Hepatocyte (in vitro differentiated cells): ENCODE data around the gene HRK. TPM values are rescaled to one million over a fixed set of nuclear protein-coding genes. Genes with fewer than 3 reads are reported as not detected.
A peak's percentile ranks its signal among the peaks of the same experiment; 100 is the strongest.

Experiments used
- DNase-seq: peaks from one replicate; pipeline ENCODE4 v3.0.0-alpha.2; 2016; ENCODE audit warnings: low spot score
- H2AFZ ChIP-seq: fragments of 200-600 bp; sonication (generic); 2 replicates; pipeline ENCODE4 v1.6.0; 2016; ENCODE audit warnings: antibody characterized with exemption, mild to moderate bottlenecking
- H3K27ac ChIP-seq: fragments of 200-600 bp; sonication (generic); 2 replicates; pipeline ENCODE4 v1.5.1; 2016; ENCODE audit warnings: mild to moderate bottlenecking
- H3K27me3 ChIP-seq: fragments of 200-600 bp; sonication (generic); 2 replicates; pipeline ENCODE4 v1.6.1; 2016
- H3K36me3 ChIP-seq: fragments of 200-600 bp; sonication (generic); replicated peaks from 2 replicates; pipeline ENCODE4 v1.5.1; 2016; ENCODE audit warnings: low read depth; ENCODE audit not compliant: insufficient read depth
- H3K4me1 ChIP-seq: fragments of 200-600 bp; sonication (generic); 2 replicates; pipeline ENCODE4 v1.5.1; 2016; ENCODE audit warnings: mild to moderate bottlenecking, moderate library complexity; ENCODE audit not compliant: insufficient read depth
- H3K4me2 ChIP-seq: fragments of 200-600 bp; sonication (generic); 2 replicates; pipeline ENCODE4 v1.6.0; 2016
- H3K4me3 ChIP-seq: fragments of 200-600 bp; sonication (generic); 2 replicates; pipeline ENCODE4 v1.5.1; 2016; ENCODE audit warnings: mild to moderate bottlenecking
- H3K79me2 ChIP-seq: fragments of 200-600 bp; sonication (generic); 2 replicates; pipeline ENCODE4 v1.6.0; 2017; ENCODE audit warnings: mild to moderate bottlenecking
- H3K9me2 ChIP-seq: fragments of 200-600 bp; sonication (generic); replicated peaks from 2 replicates; pipeline ENCODE4 v1.6.0; 2017; ENCODE audit warnings: mild to moderate bottlenecking; ENCODE audit not compliant: insufficient read depth
- H3K9me3 ChIP-seq: fragments of 200-600 bp; sonication (generic); 2 replicates; pipeline ENCODE4 v1.5.1; 2016; ENCODE audit warnings: low read depth, mild to moderate bottlenecking
- H4K20me1 ChIP-seq: fragments of 200-600 bp; sonication (generic); 2 replicates; pipeline ENCODE4 v1.6.0; 2016; ENCODE audit warnings: mild to moderate bottlenecking; ENCODE audit not compliant: insufficient read depth, poor library complexity, severe bottlenecking
- CTCF ChIP-seq: fragments of 200-600 bp; sonication (generic); IDR thresholded peaks from 2 replicates; pipeline ENCODE4 v1.5.1; 2016; ENCODE audit warnings: antibody characterized with exemption, mild to moderate bottlenecking; ENCODE audit not compliant: poor library complexity
- EZH2 ChIP-seq: fragments of 200-600 bp; sonication (generic); IDR thresholded peaks from 2 replicates; pipeline ENCODE4 v1.6.1; 2016; ENCODE audit warnings: antibody characterized with exemption, mild to moderate bottlenecking, borderline replicate concordance
- EZH2phosphoT487 ChIP-seq: fragments of 200-600 bp; sonication (generic); IDR thresholded peaks from one replicate; pipeline ENCODE4 v1.6.1; 2018; ENCODE audit warnings: antibody characterized with exemption, mild to moderate bottlenecking, low read depth, moderate library complexity; ENCODE audit not compliant: unreplicated experiment, severe bottlenecking
- WGBS: methylation state at CpG from one replicate; pipeline ENCODE4 v1.1.6; 2016; ENCODE audit warnings: low lambda C conversion rate; ENCODE audit errors: missing lambda C conversion rate; 5-methylcytosine and 5-hydroxymethylcytosine counted together
- polyA plus RNA-seq: library from polyadenylated mRNA; unstranded; fragments of >200 nt; fragmentation: Nextera tagmentation; extraction: Ambion mirVana; gene quantifications from 2 replicates; pipeline ENCODE4 v1.2.1, GENCODE V29; 2016
- total RNA-seq: library from RNA; depleted of rRNA; stranded (reverse); fragments of >200 nt; gene quantifications from 2 replicates; pipeline ENCODE4 v1.2.3, GENCODE V29; 2014

The HRK gene
- total and polyA plus RNA-seq, 2 experiments from 2014 or later, result 0.18 TPM; not detected in 1

GRCh38 chr12:116882742-116883141 lies 1.5 kb upstream of the HRK start:
- DNase-seq, result no peak
- H3K27me3 ChIP-seq, result peaks cover 71% of the 10 kb centered on the region

DNA sequence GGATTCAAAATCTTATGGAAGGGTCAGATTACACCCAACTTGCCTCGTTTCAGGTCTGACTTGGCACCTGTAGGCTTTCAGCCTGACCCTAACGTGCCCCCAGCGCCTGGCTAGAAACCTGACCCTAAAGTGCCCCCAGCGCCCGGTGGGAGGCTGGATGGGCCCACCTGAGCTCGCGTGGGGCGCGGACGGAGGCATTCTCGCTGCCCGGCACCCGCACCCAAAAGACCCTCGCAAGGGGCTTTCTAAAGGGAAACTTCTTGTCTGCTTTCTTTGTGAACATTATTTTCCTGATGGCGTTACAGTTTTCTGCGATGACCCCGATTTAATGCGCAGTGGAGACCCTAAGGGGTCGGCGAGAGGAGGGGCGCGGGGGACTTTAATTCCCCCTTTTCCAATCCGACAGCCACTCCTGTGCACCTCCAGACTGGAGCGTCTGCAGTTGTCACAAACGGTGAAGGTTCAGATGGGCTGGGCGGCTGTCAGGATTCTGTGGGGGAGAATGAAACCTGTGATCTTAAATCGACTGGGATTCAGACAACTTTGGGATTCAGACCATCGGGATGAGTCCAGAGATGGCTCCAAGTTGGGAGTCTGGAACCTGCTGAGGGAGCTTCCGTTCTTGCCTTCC lies 751 bp upstream of the HRK start:
- Histone ChIP-seq H3K79me2 (no peaks in the 10 kb centered on the region), H3K27ac (no peak overlapping the region), H2AFZ (no peak overlapping the region), H3K9me2 (no peaks in the 10 kb centered on the region), H3K4me3 (no peak overlapping the region), H3K27me3 (peaks cover 75% of the 10 kb centered on the region), H4K20me1 (no peaks in the 10 kb centered on the region), H3K4me1 (peaks cover 28% of the 10 kb centered on the region), H3K4me2 (peak overlapping the region; percentile 96), H3K36me3 (no peaks in the 10 kb centered on the region), H3K9me3 (no peaks in the 10 kb centered on the region)
- 3% methylated on average over 29 of the region's 29 CpGs for WGBS
- no peak for DNase-seq
- TF ChIP-seq EZH2phosphoT487 (no peak), EZH2 (peak; percentile 67)

More at GRCh38 chr12:116882742-116883141, 1.5 kb upstream of the HRK start:
- Histone ChIP-seq H3K27ac (no peak overlapping the region), H3K4me1 (peaks cover 28% of the 10 kb centered on the region), H3K4me3 (no peak overlapping the region), H3K79me2 (no peaks in the 10 kb centered on the region), H3K9me3 (no peaks in the 10 kb centered on the region), H2AFZ (no peak overlapping the region), H3K4me2 (no peak overlapping the region), H4K20me1 (no peaks in the 10 kb centered on the region), H3K9me2 (no peaks in the 10 kb centered on the region), H3K36me3 (no peaks in the 10 kb centered on the region)
- TF ChIP-seq CTCF (no peak), EZH2phosphoT487 (no peak), EZH2 (no peak)
- WGBS, result 33% methylated on average over 6 of the region's 6 CpGs

DNA sequence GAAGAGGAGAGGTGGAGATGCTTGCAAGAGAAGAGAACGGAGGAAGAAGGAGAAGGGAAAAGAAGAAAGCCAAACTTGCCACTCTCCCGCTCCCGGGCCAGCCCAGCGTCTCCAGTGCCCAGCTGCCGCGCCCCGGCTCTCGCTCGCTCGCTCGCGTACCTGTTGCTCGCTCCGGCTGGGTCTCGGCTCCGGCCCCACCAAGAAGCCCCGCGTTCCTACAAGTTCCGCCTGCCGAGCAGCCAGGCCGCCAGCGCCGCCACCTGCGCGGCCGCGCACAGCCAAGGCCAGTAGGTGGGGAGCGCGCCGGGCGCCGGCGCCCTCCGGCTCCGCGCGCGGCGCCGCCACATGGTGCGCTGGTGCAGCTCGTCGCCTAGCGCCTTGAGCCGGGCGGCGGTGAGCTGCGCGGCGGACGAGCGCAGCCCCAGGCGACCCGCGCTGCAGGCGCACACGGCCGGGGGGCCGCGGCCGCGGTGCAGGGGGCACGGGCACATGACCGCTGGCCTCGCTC lies 370 bp downstream of the HRK start:
- under 1% methylated on average over 59 of the region's 65 CpGs for WGBS

More for the DNA sequence above, 370 bp downstream of the HRK start:
- DNase-seq, result peak; percentile 75
- Histone ChIP-seq H3K4me1 (peaks cover 28% of the 10 kb centered on the region), H4K20me1 (no peaks in the 10 kb centered on the region), H3K36me3 (no peaks in the 10 kb centered on the region), H3K4me3 (peak overlapping the region; percentile 16), H3K9me2 (no peaks in the 10 kb centered on the region), H2AFZ (no peak overlapping the region), H3K27me3 (peaks cover 82% of the 10 kb centered on the region), H3K9me3 (no peaks in the 10 kb centered on the region), H3K79me2 (no peaks in the 10 kb centered on the region), H3K27ac (no peak overlapping the region), H3K4me2 (peak overlapping the region; percentile 96)
- TF ChIP-seq CTCF, result no peak
- no peak for TF ChIP-seq EZH2phosphoT487
- no peak for TF ChIP-seq EZH2
